GM23338 (cell line): Measurements from ENCODE around the gene SPINK6. TPM values are rescaled to one million over a fixed set of nuclear protein-coding genes. Genes with fewer than 3 reads are reported as not detected.

Experiments used
- ATAC-seq: fragments of 200-7000 bp; cut with Tn5 transposase; 3 replicates; pipeline ENCODE4 v1.9.1; 2020
- DNase-seq: peaks from one replicate; pipeline ENCODE4 v3.0.0-alpha.2; 2015; ENCODE audit warnings: low spot score
- H2AFZ ChIP-seq: fragments of 200-600 bp; sonication (generic); 2 replicates; pipeline ENCODE4 v1.8.0; 2016; ENCODE audit warnings: antibody characterized with exemption, mild to moderate bottlenecking, moderate library complexity
- H3F3A ChIP-seq: fragments of 200-600 bp; sonication (generic); replicated peaks from 2 replicates; pipeline ENCODE4 v1.8.0; 2017; ENCODE audit warnings: antibody characterized with exemption, mixed run types, low read depth
- H3K27ac ChIP-seq: fragments of 200-600 bp; sonication (generic); 2 replicates; pipeline ENCODE4 v1.6.1; 2016; ENCODE audit warnings: low read depth
- H3K27me3 ChIP-seq: fragments of 200-600 bp; sonication (generic); 2 replicates; pipeline ENCODE4 v1.8.0; 2016; ENCODE audit warnings: mild to moderate bottlenecking, mixed run types, moderate library complexity; ENCODE audit not compliant: insufficient read depth
- H3K36me3 ChIP-seq: fragments of 200-600 bp; sonication (generic); 2 replicates; pipeline ENCODE4 v1.8.0; 2016; ENCODE audit warnings: mild to moderate bottlenecking; ENCODE audit not compliant: insufficient read depth
- H3K4me1 ChIP-seq: fragments of 200-600 bp; sonication (generic); 2 replicates; pipeline ENCODE4 v1.8.0; 2016; ENCODE audit warnings: mild to moderate bottlenecking, moderate library complexity; ENCODE audit not compliant: insufficient read depth
- H3K4me2 ChIP-seq: fragments of 200-600 bp; sonication (generic); 2 replicates; pipeline ENCODE4 v1.7.1; 2017; ENCODE audit warnings: mixed run types
- H3K4me3 ChIP-seq: fragments of 200-600 bp; sonication (generic); 2 replicates; pipeline ENCODE4 v1.6.1; 2016; ENCODE audit warnings: mixed run types
- H3K79me2 ChIP-seq: fragments of 200-600 bp; sonication (generic); replicated peaks from 2 replicates; pipeline ENCODE4 v1.8.0; 2017; ENCODE audit warnings: mild to moderate bottlenecking; ENCODE audit not compliant: insufficient read depth
- H3K9me2 ChIP-seq: fragments of 200-600 bp; sonication (generic); 2 replicates; pipeline ENCODE4 v1.8.0; 2017; ENCODE audit not compliant: insufficient read depth
- H4K20me1 ChIP-seq: fragments of 200-600 bp; sonication (generic); replicated peaks from 2 replicates; pipeline ENCODE4 v1.8.0; 2017; ENCODE audit warnings: mild to moderate bottlenecking; ENCODE audit not compliant: insufficient read depth
- H3K27ac Mint-ChIP-seq: 2 replicates; pipeline ENCODE4 v1.8.0; 2020; ENCODE audit warnings: inconsistent platforms, mild to moderate bottlenecking, moderate library complexity, mixed read lengths
- H3K27me3 Mint-ChIP-seq: 3 replicates; pipeline ENCODE4 v1.8.0; 2022; ENCODE audit warnings: low read depth, mild to moderate bottlenecking, moderate library complexity, mixed read lengths, inconsistent platforms; ENCODE audit not compliant: insufficient read depth, poor library complexity
- H3K36me3 Mint-ChIP-seq: 3 replicates; pipeline ENCODE4 v1.8.0; 2021; ENCODE audit warnings: low read depth, mild to moderate bottlenecking, inconsistent platforms, moderate library complexity, mixed read lengths
- H3K4me1 Mint-ChIP-seq: 3 replicates; pipeline ENCODE4 v1.8.0; 2020; ENCODE audit warnings: mild to moderate bottlenecking, inconsistent platforms, mixed read lengths
- H3K4me3 Mint-ChIP-seq: 3 replicates; pipeline ENCODE4 v1.8.0; 2021; ENCODE audit warnings: moderate library complexity, mild to moderate bottlenecking, inconsistent platforms, mixed read lengths
- H3K9me3 Mint-ChIP-seq: 3 replicates; pipeline ENCODE4 v1.8.0; 2020; ENCODE audit warnings: moderate library complexity, mild to moderate bottlenecking, inconsistent platforms, mixed read lengths
- CREB1 ChIP-seq: fragments of 250-450 bp; sonication (Bioruptor Pico); IDR thresholded peaks from 2 replicates; pipeline ENCODE4 v1.5.0; 2020; ENCODE audit warnings: low read depth, mild to moderate bottlenecking, moderate library complexity
- EZH2 ChIP-seq: fragments of 200-600 bp; sonication (generic); IDR thresholded peaks from one replicate; pipeline ENCODE4 v1.8.0; 2017; ENCODE audit warnings: antibody characterized with exemption, mild to moderate bottlenecking, low read depth; ENCODE audit not compliant: unreplicated experiment
- EZH2phosphoT487 ChIP-seq: fragments of 200-600 bp; sonication (generic); IDR thresholded peaks from one replicate; pipeline ENCODE4 v1.8.1; 2018; ENCODE audit warnings: antibody characterized with exemption; ENCODE audit not compliant: unreplicated experiment
- JUNB ChIP-seq: IDR thresholded peaks from one replicate; pipeline ENCODE4 v1.6.1; 2016; ENCODE audit warnings: antibody characterized with exemption; ENCODE audit not compliant: unreplicated experiment
- NANOG ChIP-seq: IDR thresholded peaks from 2 replicates; pipeline ENCODE4 v1.6.1; 2016; ENCODE audit warnings: antibody characterized with exemption, borderline replicate concordance
- POLR2AphosphoS5 ChIP-seq: IDR thresholded peaks from 2 replicates; pipeline ENCODE4 v1.6.1; 2016; ENCODE audit warnings: antibody characterized with exemption, low read depth
- STAT1 ChIP-seq: IDR thresholded peaks from one replicate; pipeline ENCODE4 v1.6.1; 2016; ENCODE audit warnings: antibody characterized with exemption; ENCODE audit not compliant: unreplicated experiment
- ZNF114 ChIP-seq: fragments of 250-450 bp; sonication (Bioruptor Pico); IDR thresholded peaks from 2 replicates; pipeline ENCODE4 v1.5.0; 2020; ENCODE audit warnings: mild to moderate bottlenecking, moderate library complexity
- ZNF331 ChIP-seq: fragments of 250-450 bp; sonication (Bioruptor Pico); IDR thresholded peaks from 2 replicates; pipeline ENCODE4 v1.5.0; 2020; ENCODE audit warnings: low read depth, mild to moderate bottlenecking, moderate library complexity
- polyA plus RNA-seq: library from polyadenylated mRNA; unstranded; fragments of >200 nt; fragmentation: Nextera tagmentation; extraction: Ambion mirVana; gene quantifications from 2 replicates; pipeline ENCODE4 v1.2.1, GENCODE V29; 2016
- total RNA-seq: library from RNA; depleted of rRNA; stranded (reverse); fragments of >200 nt; shearing (Covaris generic); gene quantifications from 2 replicates; pipeline ENCODE4 v1.2.3, GENCODE V29; 2014
- TF ChIP-seq, protein P1 (sequence below): fragments of 250-450 bp; sonication (Bioruptor Pico); IDR thresholded peaks from 2 replicates; pipeline ENCODE4 v1.5.0; 2020; ENCODE audit warnings: mild to moderate bottlenecking, moderate library complexity
- TF ChIP-seq, protein P2 (sequence below): IDR thresholded peaks from one replicate; pipeline ENCODE4 v1.6.1; 2018; ENCODE audit warnings: antibody characterized with exemption; ENCODE audit not compliant: unreplicated experiment
- TF ChIP-seq, protein P3 (sequence below): IDR thresholded peaks from 2 replicates; pipeline ENCODE4 v1.6.1; 2016; ENCODE audit warnings: antibody characterized with exemption
- TF ChIP-seq, protein P4 (sequence below), 2 experiments: fragments of 200-600 bp in 1 of 2; sonication (generic) in 1 of 2; conservative IDR thresholded peaks; 2 replicates each; pipeline versions ENCODE4 v1.5.1 to v1.6.1; 2016 to 2017; ENCODE audit warnings: antibody characterized with exemption in 2 of 2, low read depth in 2 of 2, mild to moderate bottlenecking in 2 of 2, moderate library complexity in 1 of 2

Gene SPINK6
- total and polyA plus RNA-seq, 2 experiments from 2014 or later, result 0.53 TPM; not detected in 1

DNA sequence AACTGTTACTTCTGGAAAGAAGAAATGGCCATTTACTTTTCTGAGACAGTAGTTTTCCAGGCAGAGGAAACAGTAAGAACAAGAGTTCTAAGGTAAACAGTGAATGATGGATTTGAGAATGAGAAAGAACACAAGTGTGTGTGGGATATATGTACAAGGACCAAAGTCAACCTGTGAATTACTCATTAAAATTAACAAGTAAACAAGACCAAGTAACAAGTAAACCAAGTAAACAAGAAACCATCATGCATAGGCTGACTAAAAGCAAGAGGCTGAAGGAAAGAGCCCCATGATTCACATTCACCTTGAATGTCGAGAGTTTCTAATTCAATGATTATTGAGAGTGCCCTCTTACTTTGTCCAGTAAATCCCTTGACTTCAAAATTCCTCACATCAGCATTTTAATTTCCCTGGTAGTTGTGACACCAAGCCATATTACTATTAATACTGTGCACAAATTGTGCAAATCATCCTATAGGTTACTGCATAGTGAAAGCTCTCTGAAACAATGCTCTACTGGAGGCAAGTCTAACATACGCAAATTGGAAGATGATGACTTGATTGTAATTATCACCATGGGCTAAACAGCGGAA, 25.6 kb downstream of the SPINK6 start:
- no peak for TF ChIP-seq EZH2
- no peak for TF ChIP-seq POLR2AphosphoS5
- TF ChIP-seq JUNB, result no peak
- TF ChIP-seq, protein P1, sequence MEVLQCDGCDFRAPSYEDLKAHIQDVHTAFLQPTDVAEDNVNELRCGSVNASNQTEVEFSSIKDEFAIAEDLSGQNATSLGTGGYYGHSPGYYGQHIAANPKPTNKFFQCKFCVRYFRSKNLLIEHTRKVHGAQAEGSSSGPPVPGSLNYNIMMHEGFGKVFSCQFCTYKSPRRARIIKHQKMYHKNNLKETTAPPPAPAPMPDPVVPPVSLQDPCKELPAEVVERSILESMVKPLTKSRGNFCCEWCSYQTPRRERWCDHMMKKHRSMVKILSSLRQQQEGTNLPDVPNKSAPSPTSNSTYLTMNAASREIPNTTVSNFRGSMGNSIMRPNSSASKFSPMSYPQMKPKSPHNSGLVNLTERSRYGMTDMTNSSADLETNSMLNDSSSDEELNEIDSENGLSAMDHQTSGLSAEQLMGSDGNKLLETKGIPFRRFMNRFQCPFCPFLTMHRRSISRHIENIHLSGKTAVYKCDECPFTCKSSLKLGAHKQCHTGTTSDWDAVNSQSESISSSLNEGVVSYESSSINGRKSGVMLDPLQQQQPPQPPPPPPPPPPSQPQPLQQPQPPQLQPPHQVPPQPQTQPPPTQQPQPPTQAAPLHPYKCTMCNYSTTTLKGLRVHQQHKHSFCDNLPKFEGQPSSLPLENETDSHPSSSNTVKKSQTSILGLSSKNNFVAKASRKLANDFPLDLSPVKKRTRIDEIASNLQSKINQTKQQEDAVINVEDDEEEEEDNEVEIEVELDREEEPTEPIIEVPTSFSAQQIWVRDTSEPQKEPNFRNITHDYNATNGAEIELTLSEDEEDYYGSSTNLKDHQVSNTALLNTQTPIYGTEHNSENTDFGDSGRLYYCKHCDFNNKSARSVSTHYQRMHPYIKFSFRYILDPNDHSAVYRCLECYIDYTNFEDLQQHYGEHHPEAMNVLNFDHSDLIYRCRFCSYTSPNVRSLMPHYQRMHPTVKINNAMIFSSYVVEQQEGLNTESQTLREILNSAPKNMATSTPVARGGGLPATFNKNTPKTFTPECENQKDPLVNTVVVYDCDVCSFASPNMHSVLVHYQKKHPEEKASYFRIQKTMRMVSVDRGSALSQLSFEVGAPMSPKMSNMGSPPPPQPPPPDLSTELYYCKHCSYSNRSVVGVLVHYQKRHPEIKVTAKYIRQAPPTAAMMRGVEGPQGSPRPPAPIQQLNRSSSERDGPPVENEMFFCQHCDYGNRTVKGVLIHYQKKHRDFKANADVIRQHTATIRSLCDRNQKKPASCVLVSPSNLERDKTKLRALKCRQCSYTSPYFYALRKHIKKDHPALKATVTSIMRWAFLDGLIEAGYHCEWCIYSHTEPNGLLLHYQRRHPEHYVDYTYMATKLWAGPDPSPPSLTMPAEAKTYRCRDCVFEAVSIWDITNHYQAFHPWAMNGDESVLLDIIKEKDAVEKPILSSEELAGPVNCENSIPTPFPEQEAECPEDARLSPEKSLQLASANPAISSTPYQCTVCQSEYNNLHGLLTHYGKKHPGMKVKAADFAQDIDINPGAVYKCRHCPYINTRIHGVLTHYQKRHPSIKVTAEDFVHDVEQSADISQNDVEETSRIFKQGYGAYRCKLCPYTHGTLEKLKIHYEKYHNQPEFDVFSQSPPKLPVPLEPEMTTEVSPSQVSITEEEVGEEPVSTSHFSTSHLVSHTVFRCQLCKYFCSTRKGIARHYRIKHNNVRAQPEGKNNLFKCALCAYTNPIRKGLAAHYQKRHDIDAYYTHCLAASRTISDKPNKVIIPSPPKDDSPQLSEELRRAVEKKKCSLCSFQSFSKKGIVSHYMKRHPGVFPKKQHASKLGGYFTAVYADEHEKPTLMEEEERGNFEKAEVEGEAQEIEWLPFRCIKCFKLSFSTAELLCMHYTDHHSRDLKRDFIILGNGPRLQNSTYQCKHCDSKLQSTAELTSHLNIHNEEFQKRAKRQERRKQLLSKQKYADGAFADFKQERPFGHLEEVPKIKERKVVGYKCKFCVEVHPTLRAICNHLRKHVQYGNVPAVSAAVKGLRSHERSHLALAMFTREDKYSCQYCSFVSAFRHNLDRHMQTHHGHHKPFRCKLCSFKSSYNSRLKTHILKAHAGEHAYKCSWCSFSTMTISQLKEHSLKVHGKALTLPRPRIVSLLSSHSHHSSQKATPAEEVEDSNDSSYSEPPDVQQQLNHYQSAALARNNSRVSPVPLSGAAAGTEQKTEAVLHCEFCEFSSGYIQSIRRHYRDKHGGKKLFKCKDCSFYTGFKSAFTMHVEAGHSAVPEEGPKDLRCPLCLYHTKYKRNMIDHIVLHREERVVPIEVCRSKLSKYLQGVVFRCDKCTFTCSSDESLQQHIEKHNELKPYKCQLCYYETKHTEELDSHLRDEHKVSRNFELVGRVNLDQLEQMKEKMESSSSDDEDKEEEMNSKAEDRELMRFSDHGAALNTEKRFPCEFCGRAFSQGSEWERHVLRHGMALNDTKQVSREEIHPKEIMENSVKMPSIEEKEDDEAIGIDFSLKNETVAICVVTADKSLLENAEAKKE (CRISPR knock-in tag), result no peak
- no peak for TF ChIP-seq NANOG
- no peak for TF ChIP-seq CREB1 (CRISPR knock-in tag)
- TF ChIP-seq, protein P2, sequence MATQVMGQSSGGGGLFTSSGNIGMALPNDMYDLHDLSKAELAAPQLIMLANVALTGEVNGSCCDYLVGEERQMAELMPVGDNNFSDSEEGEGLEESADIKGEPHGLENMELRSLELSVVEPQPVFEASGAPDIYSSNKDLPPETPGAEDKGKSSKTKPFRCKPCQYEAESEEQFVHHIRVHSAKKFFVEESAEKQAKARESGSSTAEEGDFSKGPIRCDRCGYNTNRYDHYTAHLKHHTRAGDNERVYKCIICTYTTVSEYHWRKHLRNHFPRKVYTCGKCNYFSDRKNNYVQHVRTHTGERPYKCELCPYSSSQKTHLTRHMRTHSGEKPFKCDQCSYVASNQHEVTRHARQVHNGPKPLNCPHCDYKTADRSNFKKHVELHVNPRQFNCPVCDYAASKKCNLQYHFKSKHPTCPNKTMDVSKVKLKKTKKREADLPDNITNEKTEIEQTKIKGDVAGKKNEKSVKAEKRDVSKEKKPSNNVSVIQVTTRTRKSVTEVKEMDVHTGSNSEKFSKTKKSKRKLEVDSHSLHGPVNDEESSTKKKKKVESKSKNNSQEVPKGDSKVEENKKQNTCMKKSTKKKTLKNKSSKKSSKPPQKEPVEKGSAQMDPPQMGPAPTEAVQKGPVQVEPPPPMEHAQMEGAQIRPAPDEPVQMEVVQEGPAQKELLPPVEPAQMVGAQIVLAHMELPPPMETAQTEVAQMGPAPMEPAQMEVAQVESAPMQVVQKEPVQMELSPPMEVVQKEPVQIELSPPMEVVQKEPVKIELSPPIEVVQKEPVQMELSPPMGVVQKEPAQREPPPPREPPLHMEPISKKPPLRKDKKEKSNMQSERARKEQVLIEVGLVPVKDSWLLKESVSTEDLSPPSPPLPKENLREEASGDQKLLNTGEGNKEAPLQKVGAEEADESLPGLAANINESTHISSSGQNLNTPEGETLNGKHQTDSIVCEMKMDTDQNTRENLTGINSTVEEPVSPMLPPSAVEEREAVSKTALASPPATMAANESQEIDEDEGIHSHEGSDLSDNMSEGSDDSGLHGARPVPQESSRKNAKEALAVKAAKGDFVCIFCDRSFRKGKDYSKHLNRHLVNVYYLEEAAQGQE, result no peak
- TF ChIP-seq ZNF114 (CRISPR knock-in tag), result no peak
- TF ChIP-seq ZNF331, result no peak
- no peak for TF ChIP-seq EZH2phosphoT487
- TF ChIP-seq, protein P3, sequence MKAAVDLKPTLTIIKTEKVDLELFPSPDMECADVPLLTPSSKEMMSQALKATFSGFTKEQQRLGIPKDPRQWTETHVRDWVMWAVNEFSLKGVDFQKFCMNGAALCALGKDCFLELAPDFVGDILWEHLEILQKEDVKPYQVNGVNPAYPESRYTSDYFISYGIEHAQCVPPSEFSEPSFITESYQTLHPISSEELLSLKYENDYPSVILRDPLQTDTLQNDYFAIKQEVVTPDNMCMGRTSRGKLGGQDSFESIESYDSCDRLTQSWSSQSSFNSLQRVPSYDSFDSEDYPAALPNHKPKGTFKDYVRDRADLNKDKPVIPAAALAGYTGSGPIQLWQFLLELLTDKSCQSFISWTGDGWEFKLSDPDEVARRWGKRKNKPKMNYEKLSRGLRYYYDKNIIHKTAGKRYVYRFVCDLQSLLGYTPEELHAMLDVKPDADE, result no peak
- TF ChIP-seq, protein P4, sequence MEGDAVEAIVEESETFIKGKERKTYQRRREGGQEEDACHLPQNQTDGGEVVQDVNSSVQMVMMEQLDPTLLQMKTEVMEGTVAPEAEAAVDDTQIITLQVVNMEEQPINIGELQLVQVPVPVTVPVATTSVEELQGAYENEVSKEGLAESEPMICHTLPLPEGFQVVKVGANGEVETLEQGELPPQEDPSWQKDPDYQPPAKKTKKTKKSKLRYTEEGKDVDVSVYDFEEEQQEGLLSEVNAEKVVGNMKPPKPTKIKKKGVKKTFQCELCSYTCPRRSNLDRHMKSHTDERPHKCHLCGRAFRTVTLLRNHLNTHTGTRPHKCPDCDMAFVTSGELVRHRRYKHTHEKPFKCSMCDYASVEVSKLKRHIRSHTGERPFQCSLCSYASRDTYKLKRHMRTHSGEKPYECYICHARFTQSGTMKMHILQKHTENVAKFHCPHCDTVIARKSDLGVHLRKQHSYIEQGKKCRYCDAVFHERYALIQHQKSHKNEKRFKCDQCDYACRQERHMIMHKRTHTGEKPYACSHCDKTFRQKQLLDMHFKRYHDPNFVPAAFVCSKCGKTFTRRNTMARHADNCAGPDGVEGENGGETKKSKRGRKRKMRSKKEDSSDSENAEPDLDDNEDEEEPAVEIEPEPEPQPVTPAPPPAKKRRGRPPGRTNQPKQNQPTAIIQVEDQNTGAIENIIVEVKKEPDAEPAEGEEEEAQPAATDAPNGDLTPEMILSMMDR (conservative IDR thresholded peaks at IDR 0.05; ENCODE audit: low read depth in 2 of 2), result no peak
- no peak for TF ChIP-seq STAT1

More for the DNA sequence above, 25.6 kb downstream of the SPINK6 start:
- no peaks in the 10 kb centered on the region for H3K27me3 ChIP-seq
- no peak for DNase-seq
- no peaks in the 10 kb centered on the region for H3F3A ChIP-seq
- peaks cover 7% of the 10 kb centered on the region; the same call in 2 of the 3 replicates for H3K36me3 Mint-ChIP-seq
- no peaks in the 10 kb centered on the region; the same call in 1 of the 2 replicates for H3K9me2 ChIP-seq
- H3K79me2 ChIP-seq, result no peaks in the 10 kb centered on the region
- no peak overlapping the region for H3K27ac Mint-ChIP-seq
- H3K36me3 ChIP-seq, result no peaks in the 10 kb centered on the region
- no peak overlapping the region for H3K27ac ChIP-seq
- H3K27me3 Mint-ChIP-seq, result no peaks in the 10 kb centered on the region
- no peaks in the 10 kb centered on the region for H4K20me1 ChIP-seq
- ATAC-seq, result no peak
- no peak overlapping the region for H3K4me3 Mint-ChIP-seq
- peaks cover 15% of the 10 kb centered on the region for H3K4me1 Mint-ChIP-seq
- H3K9me3 Mint-ChIP-seq, result peaks cover 5% of the 10 kb centered on the region; the same call in 2 of the 3 replicates
- H3K4me2 ChIP-seq, result 0 out of 2 replicates have a peak overlapping the region, but pooled peaks have one; percentile 65
- H3K4me3 ChIP-seq, result no peak overlapping the region
- H2AFZ ChIP-seq, result no peak overlapping the region
- peaks cover 7% of the 10 kb centered on the region; the same call in 1 of the 2 replicates for H3K4me1 ChIP-seq
